GM20431 (cell line): ENCODE data around the gene AGBL4.

Source experiments
- in situ Hi-C: fragments of 300-500 bp; cut with MseI, MboI; formaldehyde crosslinking; loops from one replicate; pipeline ENCODE4 v1.15.0; 2020; ENCODE audit warnings: low sequenced_read_pairs; ENCODE audit not compliant: unreplicated experiment

Gene AGBL4

GRCh38 chr1:48495166-48495565, 1528.6 kb downstream of the AGBL4 start:
- in situ Hi-C loops = no loop called here

- in situ Hi-C loops = no loop called here
Observed at GRCh38 chr1:48493970-48494769, 1529.6 kb downstream of the AGBL4 start.

- in situ Hi-C loops = no loop called here
Observed at GRCh38 chr1:48493041-48493440, 1530.7 kb downstream of the AGBL4 start.

GRCh38 chr1:48492392-48492791, 1531.4 kb downstream of the AGBL4 start:
- in situ Hi-C loops = no loop called here

GRCh38 chr1:48488721-48489120, 1535.0 kb downstream of the AGBL4 start:
- in situ Hi-C loops = no loop called here
